OCI-LY3 (cell line): ENCODE results near the gene ITGB1BP1.

Experiments
- EZH2phosphoT487 ChIP-seq: fragments of 200-600 bp; shearing (Covaris generic); IDR thresholded peaks from 2 replicates; pipeline ENCODE4 v1.6.1; 2018; ENCODE audit warnings: antibody characterized with exemption, mixed run types, low read depth
- TF ChIP-seq, protein P1 (sequence below): fragments of 200-600, 300-600 bp; sonication (generic); IDR thresholded peaks from 2 replicates; pipeline ENCODE4 v1.5.1; 2014; ENCODE audit warnings: antibody characterized with exemption, low read length, low read depth

DNA sequence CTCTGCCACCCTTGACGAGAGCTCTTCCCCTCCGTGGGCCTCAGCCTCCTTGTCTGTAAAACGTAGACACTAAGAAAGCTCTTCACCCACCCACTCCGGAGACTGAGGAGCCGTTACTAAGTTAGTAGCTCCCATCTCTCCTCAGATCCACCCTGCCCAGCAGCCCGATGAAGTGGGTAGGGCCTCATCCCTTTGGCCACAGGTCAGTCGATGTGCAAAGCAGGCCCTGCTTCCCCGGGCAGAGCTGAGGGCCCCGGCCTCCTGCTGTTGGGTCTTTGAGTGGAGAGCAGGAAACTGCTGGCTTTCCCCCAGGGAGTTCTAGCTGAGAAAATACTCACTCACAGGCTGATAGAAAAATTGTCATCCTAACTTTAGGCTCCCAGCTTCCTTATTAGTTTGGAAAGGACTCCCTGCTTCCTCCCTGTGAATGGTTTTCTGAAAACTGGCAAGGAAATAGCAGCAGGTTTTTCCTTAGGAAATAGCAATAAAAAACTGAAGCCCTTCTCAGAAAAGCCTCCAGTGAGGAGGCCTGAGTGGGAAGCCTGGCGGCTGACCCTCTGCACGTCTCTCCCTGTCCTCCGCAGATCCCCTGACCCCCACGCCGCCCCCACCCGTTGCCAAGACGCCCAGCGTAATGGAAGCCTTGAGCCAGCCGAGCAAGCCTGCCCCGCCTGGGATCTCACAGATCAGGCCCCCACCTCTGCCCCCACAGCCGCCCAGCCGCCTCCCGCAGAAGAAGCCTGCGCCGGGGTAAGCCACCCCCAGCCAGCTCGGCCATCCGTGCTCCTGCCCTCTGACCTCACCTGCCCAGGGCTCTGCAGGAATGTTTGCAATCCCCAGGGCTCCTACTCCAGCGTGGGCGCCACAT, 30.2 kb downstream of the ITGB1BP1 start:
- no peak for TF ChIP-seq EZH2phosphoT487
- TF ChIP-seq, protein P1, sequence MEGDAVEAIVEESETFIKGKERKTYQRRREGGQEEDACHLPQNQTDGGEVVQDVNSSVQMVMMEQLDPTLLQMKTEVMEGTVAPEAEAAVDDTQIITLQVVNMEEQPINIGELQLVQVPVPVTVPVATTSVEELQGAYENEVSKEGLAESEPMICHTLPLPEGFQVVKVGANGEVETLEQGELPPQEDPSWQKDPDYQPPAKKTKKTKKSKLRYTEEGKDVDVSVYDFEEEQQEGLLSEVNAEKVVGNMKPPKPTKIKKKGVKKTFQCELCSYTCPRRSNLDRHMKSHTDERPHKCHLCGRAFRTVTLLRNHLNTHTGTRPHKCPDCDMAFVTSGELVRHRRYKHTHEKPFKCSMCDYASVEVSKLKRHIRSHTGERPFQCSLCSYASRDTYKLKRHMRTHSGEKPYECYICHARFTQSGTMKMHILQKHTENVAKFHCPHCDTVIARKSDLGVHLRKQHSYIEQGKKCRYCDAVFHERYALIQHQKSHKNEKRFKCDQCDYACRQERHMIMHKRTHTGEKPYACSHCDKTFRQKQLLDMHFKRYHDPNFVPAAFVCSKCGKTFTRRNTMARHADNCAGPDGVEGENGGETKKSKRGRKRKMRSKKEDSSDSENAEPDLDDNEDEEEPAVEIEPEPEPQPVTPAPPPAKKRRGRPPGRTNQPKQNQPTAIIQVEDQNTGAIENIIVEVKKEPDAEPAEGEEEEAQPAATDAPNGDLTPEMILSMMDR: no peak
